T-helper 17 cell (primary cell): ENCODE measurements around the gene PPM1A. TPM values are rescaled to one million over a fixed set of nuclear protein-coding genes. Genes with fewer than 3 reads are reported as not detected.

Experiments used
- ATAC-seq: fragments of 150-1000 bp; cut with Tn5 transposase; 2 replicates; pipeline ENCODE4 v1.10.0; 2021; ENCODE audit warnings: mild to moderate bottlenecking, moderate library complexity
- DNase-seq, 3 donors: peaks; one replicate each; pipeline versions ENCODE4 v3.0.0 to v3.0.0-alpha.2; 2020 to 2021
- H3K9me3 ChIP-seq: one replicate; pipeline ENCODE4 v1.7.0; 2013; ENCODE audit warnings: low read length, mild to moderate bottlenecking; ENCODE audit not compliant: control insufficient read depth, poor library complexity, severe bottlenecking
- H3K27ac Mint-ChIP-seq: one replicate; pipeline ENCODE4 v1.8.0; 2022; ENCODE audit warnings: mild to moderate bottlenecking, moderate library complexity, mixed read lengths
- H3K27me3 Mint-ChIP-seq: one replicate; pipeline ENCODE4 v1.8.0; 2022; ENCODE audit warnings: mixed read lengths
- H3K36me3 Mint-ChIP-seq: one replicate; pipeline ENCODE4 v1.8.0; 2022; ENCODE audit warnings: low read depth, mixed read lengths
- H3K4me1 Mint-ChIP-seq: one replicate; pipeline ENCODE4 v1.8.0; 2022; ENCODE audit warnings: mild to moderate bottlenecking, mixed read lengths
- H3K4me3 Mint-ChIP-seq: one replicate; pipeline ENCODE4 v1.8.0; 2022; ENCODE audit warnings: mild to moderate bottlenecking, moderate library complexity, mixed read lengths
- total RNA-seq, 4 donors: library from RNA in 2 of 4; stranded (reverse) in 2 of 4; gene quantifications; one replicate each; pipeline ENCODE4 v1.2.3 and lab custom pipeline; 2022 to 2026

Gene PPM1A
- 100 to 1,000 TPM in 1 of 2 donors, 10 to 100 TPM in 1; 67.2 to 111 TPM for total RNA-seq
- total RNA-seq (lab: John Stamatoyannopoulos, UW): 124 to 132 reads per million in 2 donors

DNA sequence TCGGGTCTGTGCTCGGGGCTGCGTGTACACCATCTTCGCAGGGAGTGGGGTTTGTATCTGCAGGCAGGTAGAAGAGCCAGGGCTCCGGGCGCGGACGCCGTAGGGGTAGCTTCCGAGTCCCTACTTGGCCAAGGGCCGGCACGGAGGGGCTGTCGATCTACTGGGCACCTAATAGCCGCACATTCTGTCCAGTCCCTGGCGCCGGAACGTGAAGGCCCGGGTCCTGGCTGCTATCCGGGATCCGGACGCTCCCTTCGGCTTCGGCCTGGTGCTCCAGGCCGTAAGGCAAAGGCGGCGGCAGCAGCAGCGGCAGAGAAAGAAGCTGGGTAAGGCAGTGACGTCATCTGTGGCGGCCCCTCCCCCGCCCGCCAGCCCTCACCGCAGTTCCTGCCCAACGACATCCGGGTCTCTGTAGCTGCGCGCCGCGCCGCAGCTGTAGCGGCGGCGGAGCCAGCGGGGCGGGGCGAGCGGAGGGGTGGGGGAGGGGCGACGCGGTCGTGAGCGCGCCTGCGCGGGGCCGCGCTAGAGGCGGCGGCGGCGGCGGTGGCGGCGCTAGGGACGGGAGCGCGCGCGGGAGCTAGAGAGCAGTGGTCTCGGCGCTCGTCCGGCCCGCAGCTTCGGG lies at the start of gene PPM1A:
Gene PPM1A (plus strand): TSS at position 525 of the 622 bp plus-strand sequence. CDS start 33,483 bp downstream, outside the sequence.
- no peaks in the 10 kb centered on the region for H3K36me3 Mint-ChIP-seq
- no peaks in the 10 kb centered on the region for H3K27me3 Mint-ChIP-seq
- peak within 1 kb of the TSS; percentile 99 for H3K27ac Mint-ChIP-seq

DNA sequence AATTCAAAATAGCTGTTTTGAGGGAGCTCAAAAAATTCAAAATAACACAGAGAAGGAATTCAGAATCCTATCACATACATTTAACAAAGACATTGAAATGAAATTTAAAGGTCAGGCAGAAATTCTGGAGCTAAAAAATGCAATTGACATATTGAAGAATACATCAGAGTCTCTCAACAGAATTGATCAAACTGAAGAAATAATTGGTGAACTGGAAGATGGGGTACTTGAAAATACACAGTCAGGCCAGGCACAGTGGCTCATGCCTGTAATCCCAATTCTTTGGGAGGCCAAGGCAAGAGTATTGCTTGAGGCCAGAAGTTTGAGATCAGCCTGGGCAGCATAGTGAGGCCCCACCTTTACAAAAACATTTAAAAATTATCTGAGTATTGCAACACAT lies 49.7 kb upstream of the PPM1A start:
- Mint-ChIP-seq H3K4me1 (peaks cover 3% of the 10 kb centered on the region), H3K36me3 (no peaks in the 10 kb centered on the region), H3K27ac (no peak overlapping the region), H3K4me3 (no peak overlapping the region), H3K27me3 (peaks cover 30% of the 10 kb centered on the region)
- ATAC-seq (no peak), DNase-seq (no peak)
- H3K9me3 ChIP-seq: no peaks in the 10 kb centered on the region

More for the DNA sequence above, at the start of gene PPM1A:
- H3K9me3 ChIP-seq: no peaks in the 10 kb centered on the region
- DNase-seq (peak; percentile 91 to 96 (median 93)), ATAC-seq (peak; percentile 77)
- H3K4me1 Mint-ChIP-seq: peaks cover 47% of the 10 kb centered on the region
- peak within 1 kb of the TSS; percentile 92 for H3K4me3 Mint-ChIP-seq

DNA sequence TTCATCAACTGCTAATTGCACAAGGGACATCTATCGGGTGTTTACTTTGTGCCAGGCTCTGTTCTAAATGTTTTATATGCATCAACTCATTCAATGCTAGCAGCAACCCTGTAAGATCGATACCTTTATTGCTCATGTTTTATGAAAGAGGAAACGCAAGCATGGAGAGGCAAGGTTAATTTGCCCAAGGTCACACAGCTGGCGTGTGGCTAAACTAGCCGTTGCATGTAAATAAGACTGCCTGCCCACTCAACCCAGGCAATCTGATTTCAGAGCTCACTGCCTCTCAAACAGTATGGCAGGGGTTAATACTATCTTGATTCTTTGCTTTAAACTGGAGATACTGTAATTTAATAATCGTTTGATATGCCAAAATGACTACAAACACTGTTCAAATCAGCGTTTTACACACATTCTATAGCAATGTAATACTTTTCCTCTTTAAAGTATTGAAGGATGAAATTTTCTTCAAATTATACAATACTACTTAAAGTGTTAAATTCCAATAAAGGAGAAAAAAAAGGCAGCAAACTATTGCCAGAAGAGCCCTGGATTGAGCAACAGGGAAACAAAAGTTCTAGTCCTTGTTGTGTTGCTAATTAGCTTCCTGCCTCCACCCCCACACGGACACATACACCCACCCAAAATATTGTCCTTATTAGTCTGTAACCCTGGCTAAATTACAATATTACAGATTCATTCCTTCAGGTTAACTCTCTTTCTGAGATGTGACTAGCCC lies 44.7 kb upstream of the PPM1A start:
- H3K27ac Mint-ChIP-seq: no peak overlapping the region
- no peaks in the 10 kb centered on the region for H3K4me1 Mint-ChIP-seq
- no peak overlapping the region for H3K4me3 Mint-ChIP-seq

DNA sequence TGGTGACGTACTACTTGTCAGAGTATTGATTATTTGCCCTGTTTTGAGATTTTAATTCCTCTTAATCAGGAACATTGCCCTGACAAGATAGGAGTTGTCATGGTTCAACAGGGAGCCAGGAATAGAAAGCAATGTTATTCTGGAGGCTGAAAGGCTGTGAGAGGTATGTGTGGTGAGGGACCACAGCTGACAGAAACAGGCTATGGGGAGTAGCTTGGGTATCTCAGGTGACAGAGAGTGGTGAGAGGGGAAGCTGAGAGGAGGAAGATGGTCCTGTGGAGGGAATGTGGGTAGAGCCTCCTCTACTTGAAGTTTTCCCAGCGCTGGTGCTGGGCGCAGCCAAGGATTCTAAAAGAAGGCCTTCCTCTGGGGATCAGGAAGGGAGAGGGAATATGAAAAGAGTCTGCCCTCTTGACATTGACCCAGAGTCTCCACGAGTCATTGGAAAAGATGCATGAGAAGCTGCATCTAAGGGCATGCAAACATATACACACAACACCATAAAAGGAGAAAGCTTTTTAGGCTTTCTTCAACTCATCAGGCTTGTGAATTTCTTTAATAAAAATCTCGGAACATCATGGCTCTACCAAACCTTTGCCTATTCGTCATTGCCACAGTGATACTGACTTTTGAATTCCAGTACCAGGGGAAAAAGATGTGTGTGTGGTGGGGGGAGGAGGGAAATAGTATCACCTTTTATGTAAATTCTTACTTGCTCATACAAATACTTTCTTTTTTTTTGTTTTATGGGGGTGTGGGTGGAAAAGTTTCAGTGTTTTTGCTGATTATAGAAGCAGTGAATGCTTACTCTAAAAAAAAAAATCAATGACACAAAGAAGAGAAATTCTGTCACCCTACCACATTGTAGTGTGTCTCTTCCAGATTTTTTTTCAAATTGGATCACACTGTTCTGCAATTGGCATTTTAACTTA lies 43.9 kb upstream of the PPM1A start:
- Mint-ChIP-seq H3K27ac (no peak overlapping the region), H3K27me3 (peaks cover 30% of the 10 kb centered on the region), H3K4me1 (no peaks in the 10 kb centered on the region), H3K4me3 (peak overlapping the region; percentile 19), H3K36me3 (peaks cover 3% of the 10 kb centered on the region)
- H3K9me3 ChIP-seq: no peaks in the 10 kb centered on the region
- ATAC-seq (no peak), DNase-seq (no peak)

More for the DNA sequence above, 44.7 kb upstream of the PPM1A start:
- H3K36me3 Mint-ChIP-seq: no peaks in the 10 kb centered on the region
- ATAC-seq: no peak
- no peak for DNase-seq
- H3K9me3 ChIP-seq: no peaks in the 10 kb centered on the region
- H3K27me3 Mint-ChIP-seq: peaks cover 27% of the 10 kb centered on the region

DNA sequence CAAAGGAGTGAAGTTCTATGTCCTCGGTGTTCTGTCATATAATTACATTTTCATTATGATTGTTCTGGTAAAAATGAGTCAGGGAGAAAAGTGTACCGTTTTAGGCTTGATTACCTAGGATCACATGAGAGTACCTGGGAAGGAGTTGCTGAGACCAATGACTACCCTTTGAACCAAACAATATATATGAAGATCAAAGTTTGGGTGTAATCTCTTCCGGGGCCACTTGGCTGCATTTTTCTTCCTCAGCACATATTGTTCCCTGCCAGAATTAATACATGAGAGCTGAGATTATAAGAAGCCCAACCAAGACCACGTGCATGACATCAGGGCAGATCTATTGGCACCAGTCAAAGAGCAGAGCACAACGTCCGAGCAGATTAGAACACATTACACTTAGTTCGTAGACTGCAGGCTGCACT lies 42.8 kb upstream of the PPM1A start:
- H3K27me3 Mint-ChIP-seq: peaks cover 37% of the 10 kb centered on the region
- no peaks in the 10 kb centered on the region for H3K9me3 ChIP-seq
- no peak overlapping the region for H3K27ac Mint-ChIP-seq
- DNase-seq (no peak), ATAC-seq (no peak)
- no peak overlapping the region for H3K4me3 Mint-ChIP-seq
- H3K36me3 Mint-ChIP-seq: peaks cover 5% of the 10 kb centered on the region
- H3K4me1 Mint-ChIP-seq: no peaks in the 10 kb centered on the region

DNA sequence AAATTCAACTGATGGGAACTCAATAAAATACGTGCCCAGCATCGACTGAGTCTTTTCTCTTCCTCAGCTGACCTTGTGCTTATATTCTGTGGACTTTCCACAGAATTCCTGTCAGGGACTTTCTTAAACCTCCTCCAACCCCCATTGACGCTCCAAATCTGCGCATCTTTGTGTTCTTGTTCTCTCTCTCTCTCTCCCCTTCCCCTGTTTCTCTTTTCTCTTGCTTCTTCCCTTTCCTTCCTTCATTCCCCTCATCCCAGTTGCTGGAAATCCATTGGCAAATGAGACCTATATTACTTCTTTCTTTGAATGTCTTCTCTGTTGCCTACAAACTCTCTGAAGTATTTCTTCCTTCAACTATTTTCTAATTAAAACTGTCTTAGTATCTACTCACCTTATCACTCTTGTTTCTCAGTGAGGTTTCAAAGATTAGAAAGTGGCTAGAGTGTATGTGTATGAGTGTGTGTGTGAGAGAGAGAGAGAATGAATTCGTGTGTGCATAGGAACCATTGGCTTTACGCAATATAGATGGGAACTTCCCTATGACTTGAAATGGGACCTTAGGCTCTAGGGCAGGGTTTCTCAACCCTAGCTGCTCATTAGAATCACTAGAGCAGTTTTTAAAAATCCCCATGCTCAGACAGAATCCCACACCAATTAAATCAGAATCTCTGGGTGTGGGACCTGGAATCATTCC lies 42.0 kb upstream of the PPM1A start:
- ATAC-seq (no peak), DNase-seq (no peak)
- Mint-ChIP-seq H3K4me1 (no peaks in the 10 kb centered on the region), H3K27ac (no peak overlapping the region), H3K36me3 (peaks cover 5% of the 10 kb centered on the region), H3K4me3 (no peak overlapping the region), H3K27me3 (peaks cover 39% of the 10 kb centered on the region)
- H3K9me3 ChIP-seq: no peaks in the 10 kb centered on the region

DNA sequence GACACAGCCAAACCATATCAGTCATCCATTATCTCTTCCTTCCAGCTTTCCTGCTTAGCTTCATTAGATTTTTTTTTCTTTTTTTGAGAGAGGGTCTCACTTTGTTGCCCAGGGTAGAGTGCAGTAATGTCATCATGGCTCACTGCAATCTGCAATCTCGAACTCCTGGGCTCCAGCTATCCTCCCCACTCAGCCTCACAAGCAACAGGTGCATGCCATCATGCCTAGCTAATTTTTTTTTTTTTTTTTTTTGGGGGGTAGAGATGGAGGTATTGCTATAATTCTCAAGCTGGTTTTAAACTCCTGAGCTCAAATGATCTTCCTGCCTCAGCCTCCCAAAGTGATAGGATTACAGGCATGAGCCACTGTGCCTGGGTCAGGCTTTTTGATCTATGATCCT lies 38.3 kb upstream of the PPM1A start:
- no peak for ATAC-seq
- DNase-seq: no peak
- Mint-ChIP-seq H3K27ac (no peak overlapping the region), H3K4me1 (no peaks in the 10 kb centered on the region), H3K36me3 (peaks cover 5% of the 10 kb centered on the region), H3K27me3 (peaks cover 28% of the 10 kb centered on the region), H3K4me3 (no peak overlapping the region)
- no peaks in the 10 kb centered on the region for H3K9me3 ChIP-seq

DNA sequence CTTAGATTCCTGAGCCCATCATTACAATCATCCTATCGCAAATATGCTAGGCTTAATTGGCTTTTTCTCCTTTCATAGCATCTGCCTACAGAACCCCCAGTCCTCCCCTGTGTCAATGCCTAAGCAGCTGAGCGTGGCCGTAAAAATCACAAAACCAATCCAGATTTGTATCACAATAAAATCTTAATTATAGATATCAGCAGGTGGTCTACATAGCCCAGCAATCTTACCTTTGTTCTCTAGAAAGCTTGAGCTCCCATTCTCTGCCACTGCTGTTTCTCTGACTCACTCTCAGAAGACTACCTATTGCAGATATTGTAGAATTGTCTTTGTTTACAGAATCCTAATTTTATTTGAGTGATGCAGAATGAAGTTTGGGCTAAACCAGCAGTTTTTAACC lies 37.9 kb upstream of the PPM1A start:
- DNase-seq (no peak), ATAC-seq (no peak)
- Mint-ChIP-seq H3K36me3 (peaks cover 5% of the 10 kb centered on the region), H3K4me1 (no peaks in the 10 kb centered on the region), H3K4me3 (no peak overlapping the region), H3K27me3 (peaks cover 24% of the 10 kb centered on the region), H3K27ac (no peak overlapping the region)
- no peaks in the 10 kb centered on the region for H3K9me3 ChIP-seq

DNA sequence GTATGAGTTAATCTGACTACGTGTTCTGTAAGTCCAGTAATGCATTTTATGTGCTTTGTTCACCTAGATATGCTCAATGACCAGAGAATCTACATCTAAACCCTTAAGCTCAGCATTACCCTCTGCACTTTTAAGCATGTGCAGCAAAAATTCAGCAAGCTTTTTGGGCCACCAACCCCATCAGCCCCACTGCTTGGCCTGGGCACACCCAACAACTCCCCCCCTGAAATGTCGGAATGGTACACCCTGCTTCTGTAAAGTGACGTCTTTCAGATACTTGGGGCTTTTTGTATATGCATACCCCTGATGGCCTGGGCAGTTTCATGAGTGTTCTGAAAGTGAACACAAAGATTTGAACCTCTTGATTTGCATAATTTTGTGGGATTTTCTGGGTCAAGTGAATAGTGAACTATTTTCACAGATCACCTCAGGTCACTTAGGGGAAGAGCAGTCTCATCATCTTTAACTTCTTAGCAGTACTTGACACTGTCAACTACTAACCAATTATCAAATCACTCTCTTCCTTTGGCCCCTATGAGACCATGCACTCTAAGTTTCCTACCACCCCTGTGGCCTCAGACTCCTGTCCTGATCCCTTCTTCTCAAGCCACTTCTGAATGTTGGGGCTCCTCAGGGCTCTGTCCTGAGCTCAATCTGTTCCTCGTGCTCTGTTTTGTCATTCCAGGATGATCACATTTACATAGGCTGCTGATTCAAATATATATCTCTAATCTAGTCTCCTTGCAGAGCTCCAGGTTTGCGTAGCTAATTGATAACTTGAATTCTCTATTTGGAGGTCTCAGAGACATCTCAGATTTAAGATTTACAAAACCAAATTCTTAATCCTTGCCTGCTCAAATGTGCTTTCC lies 36.3 kb upstream of the PPM1A start:
- H3K9me3 ChIP-seq: no peaks in the 10 kb centered on the region
- Mint-ChIP-seq H3K4me3 (no peak overlapping the region), H3K36me3 (peaks cover 5% of the 10 kb centered on the region), H3K27me3 (peaks cover 20% of the 10 kb centered on the region), H3K27ac (no peak overlapping the region), H3K4me1 (no peaks in the 10 kb centered on the region)
- no peak for DNase-seq
- ATAC-seq: no peak

DNA sequence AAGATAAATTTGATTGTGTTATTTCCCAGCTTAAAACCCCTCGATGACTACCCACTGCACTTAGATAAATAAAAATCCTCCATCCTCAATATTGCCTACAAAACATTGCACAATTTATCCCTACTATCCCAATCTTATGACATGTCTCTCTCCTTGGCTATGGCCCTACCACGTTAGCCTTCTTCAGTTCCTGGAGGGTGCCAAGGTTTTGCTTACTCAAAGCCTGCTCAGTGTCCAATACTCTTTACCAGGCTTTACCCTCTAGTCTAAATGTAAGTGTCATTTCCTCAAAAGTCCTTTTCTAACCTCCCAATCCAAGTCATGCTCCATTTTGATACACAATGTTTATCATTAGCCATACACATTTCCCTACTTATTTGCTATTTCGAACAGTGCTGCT lies 35.0 kb upstream of the PPM1A start:
- Mint-ChIP-seq H3K4me3 (no peak overlapping the region), H3K4me1 (no peaks in the 10 kb centered on the region), H3K36me3 (peaks cover 5% of the 10 kb centered on the region), H3K27ac (peak overlapping the region; percentile 10), H3K27me3 (peaks cover 28% of the 10 kb centered on the region)
- H3K9me3 ChIP-seq: no peaks in the 10 kb centered on the region
- ATAC-seq (no peak), DNase-seq (no peak)

DNA sequence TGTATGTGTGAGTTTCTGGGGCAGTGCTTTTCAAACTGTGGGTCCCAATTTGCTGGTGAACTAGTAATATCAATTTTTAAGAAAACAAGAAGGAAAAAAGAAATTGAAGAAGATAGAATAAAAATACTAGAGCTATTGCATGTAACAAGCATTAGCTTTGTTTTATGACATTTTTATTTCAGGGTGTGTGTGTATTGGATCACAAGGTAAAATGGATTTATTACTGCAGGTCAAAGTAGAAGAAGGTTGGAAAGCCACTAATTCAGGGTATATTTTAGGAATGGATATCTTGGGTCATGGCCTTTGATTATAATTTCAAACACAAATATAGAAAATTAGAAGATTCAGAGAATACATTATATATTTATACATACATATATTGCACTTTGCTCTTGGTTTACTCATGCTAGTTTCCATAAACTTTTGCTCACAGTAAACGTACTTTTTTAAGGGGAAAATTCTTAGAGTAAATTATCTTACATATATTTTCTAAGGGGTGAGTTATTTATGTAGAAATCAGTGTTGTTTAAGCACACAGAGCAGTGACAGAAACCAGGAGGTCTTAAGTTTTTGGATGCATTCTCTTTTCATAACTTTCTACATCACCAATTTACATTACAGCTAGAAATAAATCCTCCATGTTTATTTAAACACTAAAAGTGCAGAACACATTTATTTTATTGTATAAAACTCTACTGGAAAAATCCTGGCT lies 34.5 kb upstream of the PPM1A start:
- DNase-seq (no peak), ATAC-seq (no peak)
- Mint-ChIP-seq H3K4me3 (no peak overlapping the region), H3K27me3 (peaks cover 28% of the 10 kb centered on the region), H3K36me3 (peaks cover 5% of the 10 kb centered on the region), H3K27ac (no peak overlapping the region), H3K4me1 (no peaks in the 10 kb centered on the region)
- no peaks in the 10 kb centered on the region for H3K9me3 ChIP-seq

DNA sequence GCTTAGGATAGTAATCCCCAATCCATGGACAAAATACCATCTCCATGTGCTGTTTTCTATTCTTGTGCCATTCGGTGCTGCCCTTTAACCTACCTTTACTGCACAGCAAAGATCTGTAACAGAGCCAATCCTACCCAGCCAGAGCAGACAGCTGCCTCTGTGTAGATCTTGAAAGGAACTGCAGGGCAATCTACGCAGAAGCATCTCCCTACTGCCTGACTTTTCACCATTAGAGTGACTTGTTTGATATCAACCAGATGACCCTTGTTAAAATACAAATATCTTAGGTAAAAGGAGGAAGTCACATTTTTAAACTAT lies 33.9 kb upstream of the PPM1A start:
- H3K27me3 Mint-ChIP-seq: peaks cover 25% of the 10 kb centered on the region
- no peak overlapping the region for H3K27ac Mint-ChIP-seq
- no peak overlapping the region for H3K4me3 Mint-ChIP-seq
- ATAC-seq (no peak), DNase-seq (no peak)
- H3K9me3 ChIP-seq: no peaks in the 10 kb centered on the region
- no peaks in the 10 kb centered on the region for H3K4me1 Mint-ChIP-seq
- peaks cover 3% of the 10 kb centered on the region for H3K36me3 Mint-ChIP-seq
